Coronary artery (tissue), 2 donors: ENCODE results near the gene MYOG.

ENCODE experiments used
- DNase-seq: peaks from one replicate; pipeline ENCODE4 v3.0.0-alpha.2; 2017; ENCODE audit warnings: low spot score
- H3K27ac ChIP-seq, 2 donors: fragments of 200-600 bp; sonication (generic); one replicate each; pipeline ENCODE4 v1.5.1; 2016 to 2019
- H3K4me3 ChIP-seq: fragments of 200-600 bp; sonication (generic); 2 replicates; pipeline ENCODE4 v1.5.1; 2016; ENCODE audit warnings: mild to moderate bottlenecking, moderate library complexity
- TF ChIP-seq, protein P1 (sequence below): fragments of 200-600 bp; sonication (generic); IDR thresholded peaks from one replicate; pipeline ENCODE4 v1.5.1; 2019; ENCODE audit warnings: antibody characterized with exemption

Gene MYOG

DNA sequence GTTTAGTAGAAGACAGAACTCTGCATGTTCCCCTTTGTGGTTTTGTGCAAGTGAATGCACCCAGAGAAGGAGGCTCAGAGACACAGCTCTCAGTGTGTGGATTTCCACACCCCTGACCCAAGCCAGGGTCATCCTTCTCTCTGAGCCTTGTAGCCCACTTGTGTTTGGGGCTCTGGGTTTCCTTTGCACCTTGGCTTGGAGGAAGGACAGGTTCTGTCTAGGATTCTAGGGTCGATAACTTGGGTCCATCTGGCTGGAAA, 27.2 kb downstream of the MYOG start:
- DNase-seq, result no peak
- H3K4me3 ChIP-seq, result no peak overlapping the region
- TF ChIP-seq, protein P1, sequence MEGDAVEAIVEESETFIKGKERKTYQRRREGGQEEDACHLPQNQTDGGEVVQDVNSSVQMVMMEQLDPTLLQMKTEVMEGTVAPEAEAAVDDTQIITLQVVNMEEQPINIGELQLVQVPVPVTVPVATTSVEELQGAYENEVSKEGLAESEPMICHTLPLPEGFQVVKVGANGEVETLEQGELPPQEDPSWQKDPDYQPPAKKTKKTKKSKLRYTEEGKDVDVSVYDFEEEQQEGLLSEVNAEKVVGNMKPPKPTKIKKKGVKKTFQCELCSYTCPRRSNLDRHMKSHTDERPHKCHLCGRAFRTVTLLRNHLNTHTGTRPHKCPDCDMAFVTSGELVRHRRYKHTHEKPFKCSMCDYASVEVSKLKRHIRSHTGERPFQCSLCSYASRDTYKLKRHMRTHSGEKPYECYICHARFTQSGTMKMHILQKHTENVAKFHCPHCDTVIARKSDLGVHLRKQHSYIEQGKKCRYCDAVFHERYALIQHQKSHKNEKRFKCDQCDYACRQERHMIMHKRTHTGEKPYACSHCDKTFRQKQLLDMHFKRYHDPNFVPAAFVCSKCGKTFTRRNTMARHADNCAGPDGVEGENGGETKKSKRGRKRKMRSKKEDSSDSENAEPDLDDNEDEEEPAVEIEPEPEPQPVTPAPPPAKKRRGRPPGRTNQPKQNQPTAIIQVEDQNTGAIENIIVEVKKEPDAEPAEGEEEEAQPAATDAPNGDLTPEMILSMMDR, result no peak
- no peak overlapping the region for H3K27ac ChIP-seq

DNA sequence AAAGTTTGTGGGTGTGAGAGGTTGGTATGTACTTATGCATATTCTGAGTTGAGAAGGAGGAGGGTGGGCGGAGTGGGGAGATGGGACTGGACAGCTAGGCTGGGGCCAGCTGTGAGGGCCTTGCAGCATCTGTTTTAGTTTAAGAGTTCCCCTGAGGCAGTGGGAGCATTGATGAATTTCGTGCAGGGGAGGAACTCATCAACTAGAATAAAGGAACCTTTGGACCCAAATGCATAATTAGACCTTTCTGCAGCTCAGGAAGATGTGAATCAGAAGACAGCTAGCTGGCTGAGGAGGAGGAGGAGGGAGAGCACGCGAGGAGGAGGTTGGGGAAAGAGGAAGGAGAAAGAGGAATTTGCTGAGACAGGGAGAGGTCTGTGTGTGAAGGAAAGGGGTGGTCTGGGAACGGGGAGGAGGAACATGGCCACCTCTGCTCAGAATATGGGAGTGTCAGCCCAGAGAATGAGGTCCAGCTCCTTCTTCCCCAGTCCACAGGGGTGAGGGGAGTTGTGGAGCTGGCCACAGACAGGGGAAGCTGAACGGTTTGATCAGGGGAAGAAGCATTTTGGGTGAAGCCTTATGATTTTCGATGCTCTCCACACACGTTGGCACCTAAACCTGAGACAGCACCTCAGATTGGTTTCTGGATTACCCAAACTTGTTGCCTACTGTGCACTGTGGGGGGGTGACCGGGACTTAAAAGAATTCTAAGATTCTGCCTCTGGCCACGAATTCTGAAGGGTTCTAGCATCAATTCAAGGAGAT, 27.7 kb downstream of the MYOG start:
- Histone ChIP-seq H3K4me3 (no peak overlapping the region), H3K27ac (no peak overlapping the region)
- TF ChIP-seq, protein P1, result no peak
- DNase-seq, result no peak

DNA sequence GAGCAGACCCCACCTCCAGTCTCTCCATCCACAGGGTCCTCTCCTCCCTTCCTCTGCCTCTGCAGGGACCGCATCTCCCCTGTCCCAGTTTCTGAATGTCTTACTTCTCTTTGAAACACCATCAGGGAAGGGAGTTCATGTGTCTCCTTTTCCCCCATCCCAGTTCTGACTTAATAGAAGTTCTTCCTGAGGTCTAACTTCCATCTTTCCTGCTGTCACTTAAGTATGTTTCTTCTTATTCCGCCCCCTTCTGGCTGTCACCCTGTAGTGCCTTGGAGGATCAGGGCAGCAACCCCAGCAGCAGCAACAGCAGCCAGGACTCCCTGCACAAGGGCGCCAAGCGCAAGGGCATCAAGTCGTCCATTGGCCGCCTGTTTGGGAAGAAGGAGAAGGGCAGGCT, 29.3 kb downstream of the MYOG start:
- no peak overlapping the region for H3K4me3 ChIP-seq
- TF ChIP-seq, protein P1, result no peak
- no peak overlapping the region for H3K27ac ChIP-seq

DNA sequence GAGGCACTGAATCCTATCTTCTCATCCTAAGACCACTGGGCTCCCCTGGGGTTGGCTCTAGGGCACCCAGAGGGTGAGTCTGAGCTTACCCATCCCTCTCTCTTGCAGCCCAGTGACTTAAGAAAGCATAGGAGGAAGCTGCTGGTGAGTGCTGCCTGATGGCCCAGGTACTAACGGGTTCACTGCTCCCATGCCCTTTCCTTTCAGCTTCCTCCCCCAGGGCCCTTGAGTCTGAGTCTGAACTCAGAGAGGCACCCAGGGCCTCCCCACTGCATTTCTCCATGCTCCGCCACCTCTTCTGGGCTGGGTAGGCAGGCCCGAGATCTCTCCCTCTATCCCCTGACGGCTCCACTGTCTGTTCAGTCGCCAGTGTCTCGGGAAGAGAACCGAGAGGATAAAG, 29.8 kb downstream of the MYOG start:
- Histone ChIP-seq H3K27ac (no peak overlapping the region), H3K4me3 (no peak overlapping the region)
- TF ChIP-seq, protein P1, result no peak
- DNase-seq, result no peak

More for the DNA sequence above, 29.3 kb downstream of the MYOG start:
- no peak for DNase-seq

DNA sequence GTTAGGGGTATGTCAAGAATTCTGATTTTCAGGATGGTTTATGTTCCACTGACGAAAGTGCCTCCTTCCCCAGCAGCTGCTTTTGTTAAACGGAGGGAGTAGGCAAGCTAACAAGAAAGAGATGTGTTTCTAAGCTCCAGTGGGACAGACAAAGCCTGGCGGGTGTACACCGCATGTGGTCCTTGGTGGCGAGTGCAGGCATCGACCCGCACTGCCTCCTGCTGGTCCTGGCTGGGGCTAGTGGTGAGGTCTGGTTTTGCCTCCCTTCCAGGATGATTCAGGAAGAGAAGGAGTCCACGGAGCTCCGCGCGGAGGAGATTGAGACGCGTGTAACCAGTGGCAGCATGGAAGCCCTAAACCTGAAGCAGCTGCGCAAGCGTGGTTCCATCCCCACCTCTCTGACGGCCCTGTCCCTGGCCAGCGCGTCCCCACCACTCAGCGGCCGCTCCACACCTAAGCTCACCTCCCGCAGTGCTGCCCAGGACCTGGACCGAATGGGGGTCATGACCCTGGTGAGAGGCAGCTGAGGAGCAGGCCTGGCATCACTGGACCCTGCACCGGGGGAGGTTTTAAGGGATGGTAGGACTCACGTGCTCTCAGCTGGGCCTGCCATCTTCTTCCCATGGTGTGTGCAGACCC, 30.5 kb downstream of the MYOG start:
- TF ChIP-seq, protein P1, result no peak
- H3K27ac ChIP-seq, result no peak overlapping the region
- no peak overlapping the region for H3K4me3 ChIP-seq
- DNase-seq, result no peak

DNA sequence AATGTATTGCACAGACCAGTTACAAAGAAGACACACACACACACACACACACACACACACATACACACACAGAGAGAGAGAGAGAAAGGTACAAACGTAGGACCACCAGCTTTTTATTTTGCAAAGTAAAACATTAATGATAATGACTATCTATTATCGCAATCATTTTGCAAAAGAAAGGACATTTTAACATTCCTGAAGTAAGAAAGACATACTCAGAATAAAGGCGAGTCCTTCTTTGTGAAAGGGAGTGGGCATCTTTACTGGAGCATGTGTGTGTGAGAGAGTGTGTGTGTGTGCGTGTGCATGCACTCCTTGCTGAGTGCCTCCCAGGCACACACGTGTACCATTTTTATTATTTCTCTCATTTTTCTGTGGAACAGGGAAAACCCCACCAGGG, 31.2 kb downstream of the MYOG start:
- TF ChIP-seq, protein P1, result no peak
- DNase-seq, result no peak
- Histone ChIP-seq H3K4me3 (no peak overlapping the region), H3K27ac (no peak overlapping the region)

DNA sequence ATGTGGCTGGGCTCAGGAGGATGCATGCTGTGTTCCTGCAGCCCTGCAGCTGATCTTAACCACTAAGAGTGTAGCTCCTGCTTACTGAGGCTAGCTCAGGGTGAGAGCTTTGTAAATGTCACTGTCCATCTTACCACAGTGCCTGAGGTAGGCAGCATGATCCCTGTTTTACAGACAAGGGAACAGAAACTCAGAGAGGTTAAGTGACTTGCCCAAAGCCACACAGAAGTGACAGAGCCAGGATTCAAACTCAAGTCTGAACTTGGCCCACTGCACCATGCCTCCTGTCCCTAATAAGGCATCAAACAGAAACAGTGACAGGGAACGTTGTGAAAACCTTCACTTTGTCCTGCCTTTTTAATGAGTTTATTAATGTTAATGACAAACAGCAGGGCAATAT, 31.6 kb downstream of the MYOG start:
- no peak overlapping the region for H3K4me3 ChIP-seq
- no peak overlapping the region for H3K27ac ChIP-seq
- no peak for DNase-seq
- TF ChIP-seq, protein P1, result no peak
